HEK293T (cell line): Measurements from ENCODE around the gene ATG5.

ENCODE experiments used
- FOXM1 ChIP-seq: fragments of 450-650 bp; IDR thresholded peaks from 2 replicates; pipeline ENCODE4 v1.6.1; 2017; ENCODE audit warnings: mild to moderate bottlenecking, borderline replicate concordance
- SUZ12 ChIP-seq: fragments of 450-650 bp; IDR thresholded peaks from 2 replicates; pipeline ENCODE4 v1.6.1; 2016; ENCODE audit warnings: mild to moderate bottlenecking
- TF ChIP-seq, protein P1 (sequence below): fragments of 450-650 bp; IDR thresholded peaks from 2 replicates; pipeline ENCODE4 v1.6.1; 2016

DNA sequence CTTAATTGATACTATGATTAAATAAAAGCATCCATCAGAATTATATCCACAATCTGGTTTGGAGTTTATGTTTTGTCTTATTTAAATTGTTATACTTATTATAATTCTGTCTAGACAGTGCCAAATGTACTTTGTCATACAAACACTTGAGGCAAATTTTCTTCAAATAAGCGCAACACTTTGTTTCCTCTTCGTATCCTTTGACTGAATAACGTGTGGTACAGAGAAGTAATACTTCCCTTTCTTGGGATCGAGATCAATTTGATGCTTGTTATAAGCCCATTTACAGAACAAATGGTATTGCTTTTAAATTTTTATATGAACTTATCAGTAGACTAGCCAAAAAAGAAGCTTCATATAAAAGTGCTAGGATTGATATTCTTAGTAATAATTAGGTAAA, 111.0 kb downstream of the ATG5 start:
- TF ChIP-seq, protein P1, sequence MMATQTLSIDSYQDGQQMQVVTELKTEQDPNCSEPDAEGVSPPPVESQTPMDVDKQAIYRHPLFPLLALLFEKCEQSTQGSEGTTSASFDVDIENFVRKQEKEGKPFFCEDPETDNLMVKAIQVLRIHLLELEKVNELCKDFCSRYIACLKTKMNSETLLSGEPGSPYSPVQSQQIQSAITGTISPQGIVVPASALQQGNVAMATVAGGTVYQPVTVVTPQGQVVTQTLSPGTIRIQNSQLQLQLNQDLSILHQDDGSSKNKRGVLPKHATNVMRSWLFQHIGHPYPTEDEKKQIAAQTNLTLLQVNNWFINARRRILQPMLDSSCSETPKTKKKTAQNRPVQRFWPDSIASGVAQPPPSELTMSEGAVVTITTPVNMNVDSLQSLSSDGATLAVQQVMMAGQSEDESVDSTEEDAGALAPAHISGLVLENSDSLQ: no peak
- TF ChIP-seq FOXM1: no peak
- no peak for TF ChIP-seq SUZ12
